ENCODE data around the gene NAA15.
A peak's percentile ranks its signal among the peaks of the same experiment; 100 is the strongest.
"Not testable (repeated sequence)": the region's sequence is repeated elsewhere in the genome, so short reads cannot be mapped to it uniquely, and the experiment has no call there.

Gene NAA15

DNA sequence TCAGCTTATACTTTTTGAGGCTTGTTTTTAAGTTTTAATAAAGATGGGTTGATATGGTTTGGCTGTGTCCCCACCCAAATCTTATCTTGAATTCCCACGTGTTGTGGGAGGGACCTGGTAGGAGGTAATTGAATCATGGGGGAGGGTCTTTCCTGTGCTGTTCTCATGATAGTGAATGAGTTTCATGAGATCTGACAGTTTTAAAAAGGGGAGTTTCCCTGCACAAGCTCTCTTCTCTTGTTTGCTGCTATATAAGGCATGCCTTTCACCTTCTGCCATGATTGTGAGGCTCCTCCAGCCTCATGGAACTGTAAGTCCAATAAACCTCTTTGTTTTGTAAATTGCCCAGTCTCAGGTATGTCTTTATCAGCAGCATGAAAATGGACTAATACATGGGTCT, 20.8 kb downstream of the NAA15 start:
- not testable (repeated sequence) for H3K27me3 ChIP-seq (ENCODE audit: control insufficient read depth, insufficient read depth, low read length); H3K9me3 ChIP-seq (ENCODE audit: control insufficient read depth, low read depth, low read length)

DNA sequence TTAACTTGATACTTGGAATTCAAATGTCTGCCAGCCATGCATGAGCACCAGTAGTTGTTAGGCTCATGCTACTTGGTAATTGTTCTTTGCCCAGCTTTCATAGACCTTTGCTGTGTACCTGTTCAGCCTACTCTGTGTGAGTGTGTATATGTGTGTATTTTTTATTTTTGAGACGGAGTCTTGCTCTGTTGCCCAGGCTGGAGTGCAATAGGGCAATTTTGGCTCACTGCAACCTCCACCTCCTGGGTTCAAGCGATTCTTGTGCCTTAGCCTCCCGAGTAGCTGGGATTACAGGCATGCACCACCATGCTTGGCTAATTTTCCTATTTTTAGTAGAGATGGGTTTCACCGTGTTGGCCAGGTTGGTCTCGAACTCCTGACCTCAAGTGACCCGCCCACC, 21.2 kb downstream of the NAA15 start:
- not testable (repeated sequence) for H3K36me3 ChIP-seq (ENCODE audit: control insufficient read depth, low read depth, low read length)

More for the DNA sequence above, 20.8 kb downstream of the NAA15 start:
- not testable (repeated sequence) for H3K27ac ChIP-seq (ENCODE audit: low read length); H3K36me3 ChIP-seq (ENCODE audit: control insufficient read depth, low read depth, low read length); H3K4me3 ChIP-seq (ENCODE audit: low read length); H3K9ac ChIP-seq (ENCODE audit: low read length)
- peaks cover 14% of the 10 kb centered on the region for H3K4me1 ChIP-seq (ENCODE audit: control insufficient read depth, low read depth, low read length)

DNA sequence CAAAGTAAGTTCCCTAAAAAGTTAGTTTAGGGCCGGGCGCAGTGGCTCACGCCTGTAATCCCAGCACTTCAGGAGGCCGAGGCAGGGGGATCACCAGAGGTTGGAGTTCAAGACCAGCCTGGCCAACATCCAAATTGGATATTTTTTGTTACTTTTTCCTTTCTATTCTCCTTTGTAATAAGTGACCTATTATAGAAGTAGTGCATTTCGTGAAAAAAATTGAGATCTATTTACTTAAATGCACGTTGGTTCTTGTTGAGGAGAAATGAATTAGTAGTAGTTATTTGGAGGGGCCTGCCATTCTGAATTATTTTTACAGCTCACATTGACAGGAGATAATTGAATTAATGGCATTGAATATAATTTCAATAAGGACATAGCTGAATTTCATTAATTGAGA, 23.3 kb downstream of the NAA15 start:
- Histone ChIP-seq H3K4me3 (ENCODE audit: low read length) (no peak overlapping the region), H3K9ac (ENCODE audit: low read length) (no peak overlapping the region), H3K4me1 (ENCODE audit: control insufficient read depth, low read depth, low read length) (peaks cover 19% of the 10 kb centered on the region), H3K9me3 (ENCODE audit: control insufficient read depth, low read depth, low read length) (no peaks in the 10 kb centered on the region), H3K27ac (ENCODE audit: low read length) (no peak overlapping the region), H3K36me3 (ENCODE audit: control insufficient read depth, low read depth, low read length) (no peaks in the 10 kb centered on the region), H3K27me3 (ENCODE audit: control insufficient read depth, insufficient read depth, low read length) (no peaks in the 10 kb centered on the region)

More for the DNA sequence above, 21.2 kb downstream of the NAA15 start:
- H3K27me3 ChIP-seq (ENCODE audit: control insufficient read depth, insufficient read depth, low read length); H3K9me3 ChIP-seq (ENCODE audit: control insufficient read depth, low read depth, low read length); H3K27ac ChIP-seq (ENCODE audit: low read length); H3K9ac ChIP-seq (ENCODE audit: low read length); H3K4me3 ChIP-seq (ENCODE audit: low read length): not testable (repeated sequence)
- H3K4me1 ChIP-seq (ENCODE audit: control insufficient read depth, low read depth, low read length): peaks cover 14% of the 10 kb centered on the region

DNA sequence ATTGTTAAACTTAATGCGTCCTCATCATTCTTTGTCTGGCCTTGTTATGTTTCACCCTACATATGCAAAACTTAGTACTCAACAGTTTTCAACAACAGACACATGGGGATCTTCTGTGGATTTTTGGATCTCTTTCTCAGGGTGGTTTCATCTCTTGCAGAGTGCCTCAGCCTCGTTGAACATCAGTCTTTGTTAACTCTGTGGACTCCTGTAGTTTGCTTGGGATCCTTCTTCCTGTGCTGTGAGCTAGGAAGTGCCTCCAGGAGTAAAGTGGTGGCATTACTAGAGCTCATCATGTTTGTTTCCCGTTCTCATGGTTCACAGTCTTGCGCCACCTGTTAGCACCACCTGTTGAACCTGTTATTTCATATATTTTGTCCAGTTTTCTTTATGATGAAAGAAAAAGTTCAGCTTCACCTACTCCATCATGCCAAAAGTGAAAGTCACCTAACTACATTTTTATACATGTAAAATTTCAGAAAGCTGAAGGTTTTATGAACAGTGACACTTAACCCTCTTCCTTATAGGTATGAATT, 28.4 kb downstream of the NAA15 start:
- peak overlapping the region; percentile 39 for H3K27ac ChIP-seq (ENCODE audit: low read length)
- no peaks in the 10 kb centered on the region for H3K9me3 ChIP-seq (ENCODE audit: control insufficient read depth, low read depth, low read length)
- peak overlapping the region; percentile 22 for H3K4me3 ChIP-seq (ENCODE audit: low read length)
- peaks cover 9% of the 10 kb centered on the region for H3K36me3 ChIP-seq (ENCODE audit: control insufficient read depth, low read depth, low read length)
- H3K9ac ChIP-seq (ENCODE audit: low read length): no peak overlapping the region
- peaks cover 21% of the 10 kb centered on the region for H3K4me1 ChIP-seq (ENCODE audit: control insufficient read depth, low read depth, low read length)
- H3K27me3 ChIP-seq (ENCODE audit: control insufficient read depth, insufficient read depth, low read length): no peaks in the 10 kb centered on the region

DNA sequence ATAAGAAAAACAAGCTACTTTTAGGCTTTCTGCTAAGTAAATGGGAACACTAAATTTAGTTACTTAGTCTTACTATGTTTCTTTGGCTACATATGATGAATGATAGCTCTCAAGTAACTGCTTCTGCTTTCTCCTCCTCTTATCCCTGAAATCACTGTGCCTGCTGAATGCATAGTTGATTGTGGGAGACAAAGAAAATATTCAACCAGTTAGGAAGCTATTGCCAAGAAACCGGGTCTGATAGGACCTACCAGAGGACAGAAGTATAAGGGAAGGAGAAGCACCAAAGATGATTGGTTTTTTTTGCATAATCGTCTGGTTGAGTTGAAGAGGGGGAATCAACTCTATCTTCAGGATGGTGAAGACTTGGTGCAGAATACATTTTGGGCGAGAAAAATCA, 29.0 kb downstream of the NAA15 start:
- no peak overlapping the region for H3K27ac ChIP-seq (ENCODE audit: low read length)
- H3K9ac ChIP-seq (ENCODE audit: low read length): no peak overlapping the region
- H3K4me1 ChIP-seq (ENCODE audit: control insufficient read depth, low read depth, low read length): peaks cover 15% of the 10 kb centered on the region
- H3K4me3 ChIP-seq (ENCODE audit: low read length): no peak overlapping the region
- H3K9me3 ChIP-seq (ENCODE audit: control insufficient read depth, low read depth, low read length): no peaks in the 10 kb centered on the region
- no peaks in the 10 kb centered on the region for H3K27me3 ChIP-seq (ENCODE audit: control insufficient read depth, insufficient read depth, low read length)
- peaks cover 12% of the 10 kb centered on the region for H3K36me3 ChIP-seq (ENCODE audit: control insufficient read depth, low read depth, low read length)

DNA sequence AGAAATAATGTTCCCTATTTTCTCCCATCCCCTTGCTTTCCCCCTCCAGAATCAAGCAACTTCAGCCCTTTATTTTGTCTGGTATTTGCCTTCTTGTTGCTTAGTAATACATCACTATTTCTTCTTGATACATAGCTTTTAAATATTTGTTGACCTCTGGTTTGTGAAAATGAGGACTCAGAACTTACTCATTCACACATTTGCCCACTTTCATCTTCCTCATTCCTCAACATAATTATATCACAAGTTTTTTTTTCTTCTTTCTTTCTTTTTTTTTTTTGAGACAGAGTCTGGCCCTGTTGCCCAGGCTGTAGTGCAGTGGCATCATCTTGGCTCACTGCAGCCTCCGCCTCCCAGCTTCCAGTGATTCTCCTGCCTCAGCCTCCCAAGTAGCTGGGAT, 29.9 kb downstream of the NAA15 start:
- Histone ChIP-seq H3K4me3 (ENCODE audit: low read length) (no peak overlapping the region), H3K4me1 (ENCODE audit: control insufficient read depth, low read depth, low read length) (peaks cover 15% of the 10 kb centered on the region), H3K36me3 (ENCODE audit: control insufficient read depth, low read depth, low read length) (peaks cover 12% of the 10 kb centered on the region), H3K27ac (ENCODE audit: low read length) (no peak overlapping the region), H3K9me3 (ENCODE audit: control insufficient read depth, low read depth, low read length) (no peaks in the 10 kb centered on the region), H3K27me3 (ENCODE audit: control insufficient read depth, insufficient read depth, low read length) (no peaks in the 10 kb centered on the region), H3K9ac (ENCODE audit: low read length) (no peak overlapping the region)

DNA sequence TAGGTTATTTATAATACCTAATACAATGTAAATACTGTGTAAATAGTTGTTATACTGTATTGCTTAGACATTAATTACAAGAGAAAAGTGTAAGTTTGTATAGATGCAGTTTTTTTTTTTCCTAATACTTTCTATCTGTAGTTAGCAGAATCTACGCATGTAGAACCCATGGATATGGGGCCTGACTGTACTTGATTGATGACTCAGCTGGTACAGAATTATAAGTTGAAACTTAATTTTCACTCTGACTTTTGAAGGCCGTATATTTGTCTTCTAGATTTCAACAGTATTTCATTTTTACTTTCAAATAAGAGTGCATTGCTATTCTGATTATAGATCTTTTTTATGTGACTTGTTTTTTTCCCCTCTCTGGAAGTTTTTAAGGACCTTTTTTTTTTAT, 31.7 kb downstream of the NAA15 start:
- no peak overlapping the region for H3K9ac ChIP-seq (ENCODE audit: low read length)
- H3K27ac ChIP-seq (ENCODE audit: low read length): no peak overlapping the region
- peaks cover 26% of the 10 kb centered on the region for H3K36me3 ChIP-seq (ENCODE audit: control insufficient read depth, low read depth, low read length)

DNA sequence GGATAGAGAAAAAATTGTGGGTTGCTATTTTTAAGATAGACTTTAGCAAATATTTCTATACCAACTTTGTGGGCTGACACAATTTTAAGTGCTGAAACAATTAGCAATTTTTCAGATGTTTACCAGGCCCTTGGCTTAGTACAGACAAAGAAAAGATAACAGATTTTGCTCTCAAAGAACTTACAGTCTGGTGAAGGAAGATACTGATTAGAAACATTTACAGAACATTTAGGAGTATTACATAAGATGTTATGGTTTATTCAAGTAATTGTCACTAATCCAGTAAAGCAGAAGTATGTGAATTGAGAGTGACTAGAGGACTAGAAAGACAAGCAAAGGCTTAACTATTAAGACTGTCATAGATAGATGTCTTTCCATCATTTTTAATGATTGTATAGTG, 36.3 kb downstream of the NAA15 start:
- H3K27ac ChIP-seq (ENCODE audit: low read length): no peak overlapping the region
- H3K4me3 ChIP-seq (ENCODE audit: low read length): no peak overlapping the region
- no peak overlapping the region for H3K9ac ChIP-seq (ENCODE audit: low read length)
- no peaks in the 10 kb centered on the region for H3K27me3 ChIP-seq (ENCODE audit: control insufficient read depth, insufficient read depth, low read length)
- peaks cover 47% of the 10 kb centered on the region for H3K36me3 ChIP-seq (ENCODE audit: control insufficient read depth, low read depth, low read length)
- no peaks in the 10 kb centered on the region for H3K4me1 ChIP-seq (ENCODE audit: control insufficient read depth, low read depth, low read length)
- H3K9me3 ChIP-seq (ENCODE audit: control insufficient read depth, low read depth, low read length): no peaks in the 10 kb centered on the region

More for the DNA sequence above, 31.7 kb downstream of the NAA15 start:
- H3K9me3 ChIP-seq (ENCODE audit: control insufficient read depth, low read depth, low read length): no peaks in the 10 kb centered on the region
- no peaks in the 10 kb centered on the region for H3K27me3 ChIP-seq (ENCODE audit: control insufficient read depth, insufficient read depth, low read length)
- no peak overlapping the region for H3K4me3 ChIP-seq (ENCODE audit: low read length)
- peaks cover 15% of the 10 kb centered on the region for H3K4me1 ChIP-seq (ENCODE audit: control insufficient read depth, low read depth, low read length)

DNA sequence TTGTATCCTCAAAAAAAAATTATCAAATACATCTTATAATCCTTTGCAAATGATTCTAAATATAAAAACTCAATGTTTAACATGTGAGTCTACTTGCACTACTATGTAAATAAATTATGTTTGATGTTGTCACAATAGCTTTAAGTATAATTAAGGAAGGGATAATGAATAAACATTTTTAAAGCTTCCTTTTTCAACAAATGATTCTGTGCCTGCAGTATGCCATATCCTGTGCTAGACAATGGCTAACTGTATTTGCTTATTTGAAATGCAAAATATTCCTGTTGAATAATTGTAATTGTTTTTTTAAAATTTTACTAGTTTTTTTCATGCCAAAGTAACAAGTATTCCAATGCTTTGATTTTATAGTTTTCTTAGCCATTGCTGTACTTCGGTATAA, 60.0 kb downstream of the NAA15 start:
- H3K9ac ChIP-seq (ENCODE audit: low read length): no peak overlapping the region
- no peaks in the 10 kb centered on the region for H3K4me1 ChIP-seq (ENCODE audit: control insufficient read depth, low read depth, low read length)
- no peaks in the 10 kb centered on the region for H3K9me3 ChIP-seq (ENCODE audit: control insufficient read depth, low read depth, low read length)
- no peaks in the 10 kb centered on the region for H3K27me3 ChIP-seq (ENCODE audit: control insufficient read depth, insufficient read depth, low read length)
- no peak overlapping the region for H3K4me3 ChIP-seq (ENCODE audit: low read length)
- no peak overlapping the region for H3K27ac ChIP-seq (ENCODE audit: low read length)
- H3K36me3 ChIP-seq (ENCODE audit: control insufficient read depth, low read depth, low read length): peaks cover 76% of the 10 kb centered on the region

DNA sequence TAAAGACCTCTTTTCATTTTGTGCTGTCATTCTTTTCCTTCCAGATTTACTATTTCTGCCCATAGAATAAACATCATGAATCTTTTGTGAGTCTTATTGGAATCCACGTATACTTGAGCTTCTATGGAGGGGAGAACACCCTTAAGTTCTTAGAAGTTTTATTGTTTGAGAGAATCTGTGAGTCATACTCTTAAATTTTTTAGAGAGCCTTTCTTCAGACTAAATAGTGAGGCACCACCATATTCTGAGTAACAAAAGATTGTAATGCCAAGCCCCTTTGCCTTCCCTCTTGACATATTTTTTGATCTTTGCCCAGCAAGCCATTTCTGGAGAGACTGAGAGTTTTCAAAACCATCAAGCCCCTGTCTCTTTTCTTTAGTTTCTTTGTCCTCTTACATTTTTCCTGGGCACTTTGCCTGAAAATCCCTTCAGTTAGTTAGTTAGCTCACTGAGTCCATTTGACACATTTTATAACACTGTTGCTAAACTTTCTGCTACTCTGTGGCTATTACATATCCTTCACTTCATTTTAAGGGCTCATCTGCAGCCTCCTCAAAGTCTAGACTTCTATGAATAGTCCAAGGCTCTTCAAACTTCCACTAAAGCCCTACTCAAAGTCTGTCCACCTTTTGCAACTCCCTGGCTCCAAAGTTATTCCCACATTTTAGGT, 66.3 kb downstream of the NAA15 start:
- Histone ChIP-seq H3K9ac (ENCODE audit: low read length) (no peak overlapping the region), H3K27me3 (ENCODE audit: control insufficient read depth, insufficient read depth, low read length) (no peaks in the 10 kb centered on the region), H3K9me3 (ENCODE audit: control insufficient read depth, low read depth, low read length) (no peaks in the 10 kb centered on the region), H3K4me3 (ENCODE audit: low read length) (no peak overlapping the region), H3K36me3 (ENCODE audit: control insufficient read depth, low read depth, low read length) (peaks cover 75% of the 10 kb centered on the region), H3K27ac (ENCODE audit: low read length) (no peak overlapping the region), H3K4me1 (ENCODE audit: control insufficient read depth, low read depth, low read length) (no peaks in the 10 kb centered on the region)

DNA sequence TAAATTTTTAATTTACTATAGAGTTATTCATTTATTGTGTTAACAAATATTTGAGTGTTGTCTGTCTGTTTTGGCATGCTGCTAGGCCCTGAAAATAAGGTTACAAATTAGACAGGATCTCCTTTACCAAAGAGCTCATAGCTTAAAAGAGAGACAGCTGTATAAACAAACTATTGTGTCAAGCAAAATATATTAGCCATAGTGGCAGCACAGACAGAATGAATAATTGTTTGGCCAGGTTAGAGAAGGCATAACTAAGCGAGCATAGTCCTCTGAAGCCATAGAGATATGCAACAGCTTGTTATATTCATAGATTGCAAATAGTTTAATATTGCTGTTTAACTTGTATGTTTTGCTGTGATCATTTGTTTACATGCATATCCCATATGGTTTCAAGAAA, 67.7 kb downstream of the NAA15 start:
- Histone ChIP-seq H3K27ac (ENCODE audit: low read length) (no peak overlapping the region), H3K27me3 (ENCODE audit: control insufficient read depth, insufficient read depth, low read length) (no peaks in the 10 kb centered on the region), H3K4me1 (ENCODE audit: control insufficient read depth, low read depth, low read length) (no peaks in the 10 kb centered on the region), H3K9me3 (ENCODE audit: control insufficient read depth, low read depth, low read length) (no peaks in the 10 kb centered on the region), H3K9ac (ENCODE audit: low read length) (no peak overlapping the region), H3K4me3 (ENCODE audit: low read length) (no peak overlapping the region), H3K36me3 (ENCODE audit: control insufficient read depth, low read depth, low read length) (peaks cover 74% of the 10 kb centered on the region)

DNA sequence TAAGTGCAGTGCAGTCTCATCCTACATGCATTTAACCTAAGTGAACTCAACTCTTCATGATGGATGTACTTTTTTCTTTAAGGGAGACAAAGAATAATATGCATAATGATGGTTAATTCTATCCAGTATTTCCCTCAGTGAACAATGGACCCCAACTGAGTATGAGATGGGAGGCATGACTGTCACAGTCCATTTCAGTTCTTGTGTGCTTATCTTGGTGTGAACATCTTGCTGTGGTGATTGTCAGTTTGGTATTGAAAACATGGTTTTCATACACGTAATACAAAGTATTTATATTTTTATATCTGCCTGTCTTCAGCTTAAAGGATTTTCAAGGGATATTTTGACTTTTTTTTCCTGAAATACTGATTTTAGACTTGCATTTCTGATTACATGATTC, 72.9 kb downstream of the NAA15 start:
- H3K27ac ChIP-seq (ENCODE audit: low read length): no peak overlapping the region
- H3K36me3 ChIP-seq (ENCODE audit: control insufficient read depth, low read depth, low read length): peaks cover 87% of the 10 kb centered on the region
- no peaks in the 10 kb centered on the region for H3K27me3 ChIP-seq (ENCODE audit: control insufficient read depth, insufficient read depth, low read length)
- no peak overlapping the region for H3K9ac ChIP-seq (ENCODE audit: low read length)
- no peak overlapping the region for H3K4me3 ChIP-seq (ENCODE audit: low read length)
- H3K9me3 ChIP-seq (ENCODE audit: control insufficient read depth, low read depth, low read length): no peaks in the 10 kb centered on the region
- no peaks in the 10 kb centered on the region for H3K4me1 ChIP-seq (ENCODE audit: control insufficient read depth, low read depth, low read length)

All from iPS-18a (cell line).